Trophoblast cell (in vitro differentiated cells and primary cell): ENCODE measurements around the gene HUWE1.

Experiments
- DNase-seq, 2 donors: peaks; one replicate each; pipeline ENCODE4 v3.0.0-alpha.2; 2016
- H2AFZ ChIP-seq: 2 replicates; pipeline ENCODE4 v1.6.1; 2013; ENCODE audit warnings: low read length, moderate library complexity, mild to moderate bottlenecking; ENCODE audit not compliant: insufficient read depth, poor library complexity
- H2AK5ac ChIP-seq: 2 replicates; pipeline ENCODE4 v1.6.1; 2013; ENCODE audit warnings: mild to moderate bottlenecking, low read length
- H2BK120ac ChIP-seq: 2 replicates; pipeline ENCODE4 v1.6.1; 2013; ENCODE audit warnings: low read length, mild to moderate bottlenecking, moderate library complexity; ENCODE audit not compliant: insufficient read depth, poor library complexity
- H2BK12ac ChIP-seq: 2 replicates; pipeline ENCODE4 v1.6.1; 2013; ENCODE audit warnings: mild to moderate bottlenecking, low read length, moderate library complexity
- H2BK5ac ChIP-seq: 2 replicates; pipeline ENCODE4 v1.6.1; 2013; ENCODE audit warnings: low read length, low read depth, moderate library complexity, mild to moderate bottlenecking; ENCODE audit not compliant: poor library complexity
- H3K14ac ChIP-seq: 2 replicates; pipeline ENCODE4 v1.6.1; 2013; ENCODE audit warnings: mild to moderate bottlenecking, low read length
- H3K18ac ChIP-seq: 2 replicates; pipeline ENCODE4 v1.6.1; 2013; ENCODE audit warnings: mild to moderate bottlenecking, low read length
- H3K23ac ChIP-seq: 2 replicates; pipeline ENCODE4 v1.6.1; 2013; ENCODE audit warnings: low read length
- H3K27ac ChIP-seq: 2 replicates; pipeline ENCODE4 v1.5.1; 2013; ENCODE audit warnings: low read depth, mild to moderate bottlenecking, inconsistent platforms, low read length, moderate library complexity
- H3K27me3 ChIP-seq: 2 replicates; pipeline ENCODE4 v1.6.1; 2013; ENCODE audit warnings: inconsistent platforms, mild to moderate bottlenecking, low read length, moderate library complexity; ENCODE audit not compliant: insufficient read depth
- H3K36me3 ChIP-seq, 2 experiments: 1 replicate in 1 of 2; 2 replicates in 1 of 2; pipeline ENCODE4 v1.6.1; 2013; ENCODE audit warnings: low read length in 2 of 2, mild to moderate bottlenecking in 2 of 2, moderate library complexity in 1 of 2; ENCODE audit not compliant: insufficient read depth in 2 of 2, control insufficient read depth in 1 of 2
- H3K4ac ChIP-seq: 2 replicates; pipeline ENCODE4 v1.6.1; 2013; ENCODE audit warnings: low read depth, mild to moderate bottlenecking, low read length, moderate library complexity
- H3K4me1 ChIP-seq, 2 experiments: 1 replicate in 1 of 2; 2 replicates in 1 of 2; pipeline ENCODE4 v1.6.1; 2013; ENCODE audit warnings: low read length in 2 of 2, mild to moderate bottlenecking in 2 of 2, moderate library complexity in 1 of 2; ENCODE audit not compliant: insufficient read depth in 2 of 2, control insufficient read depth in 1 of 2
- H3K4me2 ChIP-seq: 2 replicates; pipeline ENCODE4 v1.6.1; 2013; ENCODE audit warnings: inconsistent platforms, mild to moderate bottlenecking, low read length, moderate library complexity
- H3K4me3 ChIP-seq: 2 replicates; pipeline ENCODE4 v1.5.1; 2013; ENCODE audit warnings: mild to moderate bottlenecking, low read depth, low read length, inconsistent platforms
- H3K79me1 ChIP-seq: one replicate; pipeline ENCODE4 v1.6.1; 2013; ENCODE audit warnings: low read length
- H3K79me2 ChIP-seq: 2 replicates; pipeline ENCODE4 v1.6.1; 2013; ENCODE audit warnings: low read length, mild to moderate bottlenecking; ENCODE audit not compliant: control insufficient read depth, insufficient read depth, poor library complexity
- H3K9ac ChIP-seq: 2 replicates; pipeline ENCODE4 v1.6.1; 2013; ENCODE audit warnings: mild to moderate bottlenecking, low read length
- H3K9me3 ChIP-seq: 2 replicates; pipeline ENCODE4 v1.6.1; 2013; ENCODE audit warnings: low read depth, mild to moderate bottlenecking, control low read depth, inconsistent platforms, low read length; ENCODE audit not compliant: insufficient read depth
- H4K12ac ChIP-seq: 2 replicates; pipeline ENCODE4 v1.6.1; 2013; ENCODE audit warnings: low read depth, mild to moderate bottlenecking, low read length, moderate library complexity
- H4K8ac ChIP-seq: 2 replicates; pipeline ENCODE4 v1.6.1; 2013; ENCODE audit warnings: low read depth, mild to moderate bottlenecking, low read length, moderate library complexity
- H4K91ac ChIP-seq: one replicate; pipeline ENCODE4 v1.6.1; 2013; ENCODE audit warnings: low read depth, mild to moderate bottlenecking, low read length, moderate library complexity
- WGBS: extraction: QIAGEN DNeasy Blood & Tissue Kit; methylation state at CpG from one replicate; pipeline ENCODE4 v1.1.7; 2013; ENCODE audit warnings: missing lambda C conversion rate; ENCODE audit not compliant: insufficient read length, insufficient coverage; ENCODE audit errors: extremely low coverage; 5-methylcytosine and 5-hydroxymethylcytosine counted together

HUWE1 gene

GRCh38 chrX:53704854-53705253, 18.3 kb upstream of the HUWE1 start:
- no peak overlapping the region for H2BK5ac ChIP-seq
- no peaks in the 10 kb centered on the region for H3K36me3 ChIP-seq
- H2BK12ac ChIP-seq: no peak overlapping the region
- no peak overlapping the region for H4K12ac ChIP-seq
- H3K18ac ChIP-seq: no peak overlapping the region
- H3K4me3 ChIP-seq: no peak overlapping the region
- H3K79me2 ChIP-seq: no peaks in the 10 kb centered on the region
- no peak overlapping the region for H2BK120ac ChIP-seq
- H2AFZ ChIP-seq: no peak overlapping the region
- no peaks in the 10 kb centered on the region for H3K4me1 ChIP-seq
- H3K9me3 ChIP-seq: no peaks in the 10 kb centered on the region
- no peak overlapping the region for H3K4ac ChIP-seq
- DNase-seq: no peak
- no peaks in the 10 kb centered on the region for H3K27me3 ChIP-seq
- H3K4me2 ChIP-seq: no peak overlapping the region
- no CpG with 5 or more reads among the region's 3 CpGs for WGBS
- H3K79me1 ChIP-seq: no peaks in the 10 kb centered on the region
- no peak overlapping the region for H3K14ac ChIP-seq
- H3K23ac ChIP-seq: no peak overlapping the region
- no peak overlapping the region for H3K9ac ChIP-seq
- H3K27ac ChIP-seq: no peak overlapping the region
- no peak overlapping the region for H2AK5ac ChIP-seq
- H4K91ac ChIP-seq: no peak overlapping the region
- H4K8ac ChIP-seq: no peak overlapping the region

- no peak overlapping the region for H3K18ac ChIP-seq
- H3K79me2 ChIP-seq: no peaks in the 10 kb centered on the region
- H3K9ac ChIP-seq: no peak overlapping the region
- H2BK12ac ChIP-seq: no peak overlapping the region
- no peaks in the 10 kb centered on the region for H3K4me1 ChIP-seq
- no CpG with 5 or more reads among the region's 4 CpGs for WGBS
- no peak overlapping the region for H3K23ac ChIP-seq
- no peaks in the 10 kb centered on the region for H3K36me3 ChIP-seq
- H3K4ac ChIP-seq: no peak overlapping the region
- H4K91ac ChIP-seq: no peak overlapping the region
- H4K12ac ChIP-seq: no peak overlapping the region
- no peaks in the 10 kb centered on the region for H3K79me1 ChIP-seq
- no peak for DNase-seq
- H2BK5ac ChIP-seq: no peak overlapping the region
- H3K9me3 ChIP-seq: no peaks in the 10 kb centered on the region
- no peak overlapping the region for H3K4me2 ChIP-seq
- no peak overlapping the region for H3K14ac ChIP-seq
- no peak overlapping the region for H3K4me3 ChIP-seq
- no peak overlapping the region for H4K8ac ChIP-seq
- no peaks in the 10 kb centered on the region for H3K27me3 ChIP-seq
- H2AK5ac ChIP-seq: no peak overlapping the region
- no peak overlapping the region for H2BK120ac ChIP-seq
- no peak overlapping the region for H2AFZ ChIP-seq
- no peak overlapping the region for H3K27ac ChIP-seq
Measured at GRCh38 chrX:53704294-53704693, 17.8 kb upstream of the HUWE1 start.

- no peak overlapping the region for H4K12ac ChIP-seq
- no peak overlapping the region for H4K8ac ChIP-seq
- WGBS: no CpG with 5 or more reads among the region's 10 CpGs
- no peaks in the 10 kb centered on the region for H3K27me3 ChIP-seq
- H3K4ac ChIP-seq: no peak overlapping the region
- H3K4me2 ChIP-seq: no peak overlapping the region
- H3K27ac ChIP-seq: no peak overlapping the region
- H3K18ac ChIP-seq: no peak overlapping the region
- H2AFZ ChIP-seq: no peak overlapping the region
- no peak overlapping the region for H4K91ac ChIP-seq
- H3K9me3 ChIP-seq: no peaks in the 10 kb centered on the region
- H3K4me3 ChIP-seq: no peak overlapping the region
- H2AK5ac ChIP-seq: no peak overlapping the region
- no peak overlapping the region for H3K23ac ChIP-seq
- H3K14ac ChIP-seq: no peak overlapping the region
- DNase-seq: no peak
- H3K79me1 ChIP-seq: no peaks in the 10 kb centered on the region
- no peaks in the 10 kb centered on the region for H3K36me3 ChIP-seq
- no peak overlapping the region for H2BK12ac ChIP-seq
- H3K9ac ChIP-seq: no peak overlapping the region
- no peaks in the 10 kb centered on the region for H3K79me2 ChIP-seq
- no peak overlapping the region for H2BK5ac ChIP-seq
- H3K4me1 ChIP-seq: peaks cover 0 to 6% of the 10 kb centered on the region in 2 experiments
- H2BK120ac ChIP-seq: no peak overlapping the region
Measured at GRCh38 chrX:53695946-53696549, 9.5 kb upstream of the HUWE1 start.

GRCh38 chrX:53694642-53695041, 8.1 kb upstream of the HUWE1 start:
- Histone ChIP-seq H3K79me2 (no peaks in the 10 kb centered on the region), H3K4me2 (no peak overlapping the region), H4K12ac (no peak overlapping the region), H3K14ac (no peak overlapping the region), H2BK12ac (no peak overlapping the region), H3K27me3 (no peaks in the 10 kb centered on the region), H2BK120ac (no peak overlapping the region), H4K8ac (no peak overlapping the region), H3K18ac (no peak overlapping the region), H3K4me3 (no peak overlapping the region), H3K23ac (no peak overlapping the region), H2BK5ac (no peak overlapping the region), H3K9ac (no peak overlapping the region), H2AFZ (no peak overlapping the region), H4K91ac (no peak overlapping the region), H3K9me3 (no peaks in the 10 kb centered on the region), H3K36me3 (no peaks in the 10 kb centered on the region), H3K79me1 (no peaks in the 10 kb centered on the region), H3K27ac (no peak overlapping the region), H3K4ac (no peak overlapping the region), H2AK5ac (no peak overlapping the region), H3K4me1 (peaks cover 0 to 6% of the 10 kb centered on the region in 2 experiments)
- WGBS: no CpG with 5 or more reads among the region's 1 CpG
- DNase-seq: no peak
